Right lobe of liver (tissue), 4 donors: ENCODE measurements around the gene ACYP1.

Experiments
- POLR2A ChIP-seq: fragments of 450-650 bp; IDR thresholded peaks from one replicate; pipeline ENCODE4 v1.6.1; 2017; ENCODE audit warnings: antibody characterized with exemption, mild to moderate bottlenecking
- TF ChIP-seq, protein P1 (sequence below), 4 donors: fragments of 200-600 bp in 3 of 4; fragments of 450-650 bp in 1 of 4; IDR thresholded peaks; one replicate each; pipeline versions ENCODE4 v1.5.1 to v1.8.0; 2016 to 2022; ENCODE audit warnings: antibody characterized with exemption in 4 of 4, mild to moderate bottlenecking in 2 of 4
- donor health status: DM: no; HTN: no; CAD: no.
- donor health status: DM: no; HTN: no; CAD: no.
- donor health status: DM: no; HTN: yes; CAD: no.

DNA sequence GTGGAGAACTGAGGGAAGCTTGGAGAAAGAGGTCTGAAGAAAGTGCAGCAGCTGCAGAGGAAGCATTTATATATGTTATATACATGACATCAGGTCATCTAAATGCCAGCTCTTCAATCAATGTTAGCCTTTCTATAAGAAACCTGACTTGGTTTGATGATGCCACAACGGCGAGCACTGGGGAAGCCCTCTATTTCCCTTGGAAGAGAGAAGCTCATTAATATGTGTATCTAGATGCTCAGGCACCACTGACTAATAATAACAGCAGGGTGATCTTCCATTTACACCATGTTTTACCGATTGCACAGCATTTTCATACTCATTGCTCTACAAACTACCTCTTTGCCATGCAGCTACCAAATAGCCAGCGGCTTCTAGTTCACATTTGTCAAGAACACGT is 811 bp downstream of the ACYP1 start:
- TF ChIP-seq, protein P1, sequence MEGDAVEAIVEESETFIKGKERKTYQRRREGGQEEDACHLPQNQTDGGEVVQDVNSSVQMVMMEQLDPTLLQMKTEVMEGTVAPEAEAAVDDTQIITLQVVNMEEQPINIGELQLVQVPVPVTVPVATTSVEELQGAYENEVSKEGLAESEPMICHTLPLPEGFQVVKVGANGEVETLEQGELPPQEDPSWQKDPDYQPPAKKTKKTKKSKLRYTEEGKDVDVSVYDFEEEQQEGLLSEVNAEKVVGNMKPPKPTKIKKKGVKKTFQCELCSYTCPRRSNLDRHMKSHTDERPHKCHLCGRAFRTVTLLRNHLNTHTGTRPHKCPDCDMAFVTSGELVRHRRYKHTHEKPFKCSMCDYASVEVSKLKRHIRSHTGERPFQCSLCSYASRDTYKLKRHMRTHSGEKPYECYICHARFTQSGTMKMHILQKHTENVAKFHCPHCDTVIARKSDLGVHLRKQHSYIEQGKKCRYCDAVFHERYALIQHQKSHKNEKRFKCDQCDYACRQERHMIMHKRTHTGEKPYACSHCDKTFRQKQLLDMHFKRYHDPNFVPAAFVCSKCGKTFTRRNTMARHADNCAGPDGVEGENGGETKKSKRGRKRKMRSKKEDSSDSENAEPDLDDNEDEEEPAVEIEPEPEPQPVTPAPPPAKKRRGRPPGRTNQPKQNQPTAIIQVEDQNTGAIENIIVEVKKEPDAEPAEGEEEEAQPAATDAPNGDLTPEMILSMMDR (IDR thresholded peaks at IDR 0.05) = no peak
- TF ChIP-seq POLR2A = no peak
